ENCODE measurements around the gene APPL2.

GRCh38 chr12:105205322-105206048, 30.5 kb downstream of the APPL2 start:
- TF ChIP-seq CTCF (IDR thresholded peaks at IDR 0.05): no peak
- no peak for TF ChIP-seq ATF6 (CRISPR knock-in tag; IDR thresholded peaks at IDR 0.05)
- no peak for TF ChIP-seq IRF2 (CRISPR knock-in tag; IDR thresholded peaks at IDR 0.05; ENCODE audit: borderline replicate concordance, low read depth)
